ENCODE results near the gene SNRPA.
A peak's percentile ranks its signal among the peaks of the same experiment; 100 is the strongest.
"Not testable (repeated sequence)": the region's sequence is repeated elsewhere in the genome, so short reads cannot be mapped to it uniquely, and the experiment has no call there.

The SNRPA gene

GRCh38 chr19:40802300-40803169 lies 51.5 kb downstream of the SNRPA start:
- no peak for DNase-seq (ENCODE audit: low read depth)

DNA sequence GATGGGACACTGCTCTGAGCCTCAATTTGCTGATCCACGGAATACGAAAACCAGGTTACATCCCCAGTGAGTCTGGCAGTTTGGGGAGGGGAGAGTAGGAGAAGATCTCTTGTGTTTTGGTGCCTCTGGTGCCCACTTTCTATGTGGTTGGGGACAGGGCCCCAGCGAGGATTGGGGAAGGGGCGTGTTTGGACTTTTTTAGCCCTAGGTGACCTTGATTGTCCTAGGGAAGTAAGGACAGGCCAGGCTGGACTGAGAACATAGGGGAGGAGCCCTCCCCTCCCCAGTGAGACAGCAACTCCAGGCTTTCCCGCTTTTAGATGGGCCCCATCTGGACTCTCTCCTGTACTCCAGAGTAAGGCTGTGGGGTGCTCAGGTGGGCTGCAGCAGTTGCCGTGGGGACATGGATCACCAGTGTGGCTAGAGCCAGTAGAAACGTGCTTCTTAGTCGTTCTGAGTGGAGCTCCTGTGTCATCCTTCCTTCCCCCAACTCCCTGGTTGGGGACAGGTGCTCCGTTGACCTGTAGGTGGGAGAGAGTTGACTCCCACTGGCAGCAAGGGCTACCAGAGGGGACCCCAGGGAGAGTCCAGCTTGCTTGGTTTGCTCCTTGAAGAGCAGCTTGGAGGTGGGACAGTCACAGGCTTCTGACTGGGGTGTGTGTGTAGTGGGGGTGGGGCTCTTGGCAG lies 52.3 kb downstream of the SNRPA start:
- DNase-seq (ENCODE audit: low read depth): no peak

DNA sequence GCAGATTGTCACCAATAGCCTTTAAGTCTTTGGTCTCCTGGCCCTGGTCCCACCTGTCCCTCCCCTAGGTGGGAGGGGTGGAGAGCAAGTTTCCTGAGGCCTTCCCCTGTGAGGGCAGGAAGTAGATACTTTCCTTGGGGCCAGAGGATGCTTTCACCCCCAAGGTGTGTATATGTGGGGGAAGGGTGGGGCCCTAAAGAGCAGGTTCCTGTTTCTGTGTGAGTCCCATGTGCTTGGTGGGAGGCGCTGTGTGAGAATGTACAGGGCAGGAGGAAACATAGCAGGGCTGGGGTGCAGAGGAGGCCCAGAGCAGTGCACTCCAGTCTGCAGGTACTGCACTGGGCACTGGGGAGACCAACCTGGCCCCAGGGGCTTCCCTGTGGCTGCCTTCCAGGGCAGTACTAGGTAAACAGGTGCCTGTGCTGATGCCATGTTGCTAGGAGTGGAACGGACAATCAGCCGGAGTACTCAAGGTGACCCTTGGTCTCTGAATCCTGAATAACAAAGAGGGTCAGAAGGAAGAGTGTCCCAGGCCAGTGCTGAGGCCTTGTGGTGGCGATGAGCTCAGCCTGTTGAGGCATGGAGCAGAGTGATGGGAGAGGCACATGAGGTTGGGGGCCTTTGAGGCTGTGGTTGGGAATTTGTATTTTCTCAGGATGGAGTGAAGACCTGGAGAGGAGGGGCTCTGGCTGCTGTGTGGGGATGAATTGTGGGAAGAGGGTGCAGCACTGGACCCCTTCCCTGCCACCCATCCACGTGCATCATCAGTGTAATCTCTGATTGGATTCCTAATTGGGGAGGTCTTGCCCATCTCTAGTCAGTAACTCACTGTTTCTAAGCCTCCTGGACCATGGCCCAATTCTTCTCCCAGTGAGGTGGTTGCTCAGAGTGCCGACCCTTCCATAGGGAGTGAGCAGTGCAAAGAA lies 53.1 kb downstream of the SNRPA start:
- no peak for DNase-seq (ENCODE audit: low read depth)

DNA sequence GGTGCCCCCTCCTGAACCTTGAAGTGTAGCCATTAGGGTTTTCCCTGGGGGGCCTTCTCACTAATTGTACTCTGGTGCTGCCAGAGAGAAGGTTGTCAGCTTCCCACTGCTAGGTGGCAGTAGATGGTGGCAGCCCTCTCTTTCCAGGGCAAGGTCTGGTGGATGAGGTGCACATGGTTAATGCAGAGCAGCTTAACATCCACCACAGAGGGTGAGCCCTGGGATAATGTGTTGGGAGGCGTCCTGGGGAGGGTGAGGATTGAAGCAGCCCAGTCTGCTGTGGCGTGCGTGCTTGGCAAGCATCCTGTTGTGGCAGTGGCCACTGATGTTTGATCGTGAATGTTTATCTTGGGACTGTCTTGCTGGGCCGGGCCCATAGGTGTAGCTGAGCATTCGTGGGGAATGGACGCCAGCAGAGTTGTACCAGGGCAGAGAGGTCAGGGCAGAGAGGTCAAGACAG lies 53.8 kb downstream of the SNRPA start:
- DNase-seq (ENCODE audit: low read depth): no peak

DNA sequence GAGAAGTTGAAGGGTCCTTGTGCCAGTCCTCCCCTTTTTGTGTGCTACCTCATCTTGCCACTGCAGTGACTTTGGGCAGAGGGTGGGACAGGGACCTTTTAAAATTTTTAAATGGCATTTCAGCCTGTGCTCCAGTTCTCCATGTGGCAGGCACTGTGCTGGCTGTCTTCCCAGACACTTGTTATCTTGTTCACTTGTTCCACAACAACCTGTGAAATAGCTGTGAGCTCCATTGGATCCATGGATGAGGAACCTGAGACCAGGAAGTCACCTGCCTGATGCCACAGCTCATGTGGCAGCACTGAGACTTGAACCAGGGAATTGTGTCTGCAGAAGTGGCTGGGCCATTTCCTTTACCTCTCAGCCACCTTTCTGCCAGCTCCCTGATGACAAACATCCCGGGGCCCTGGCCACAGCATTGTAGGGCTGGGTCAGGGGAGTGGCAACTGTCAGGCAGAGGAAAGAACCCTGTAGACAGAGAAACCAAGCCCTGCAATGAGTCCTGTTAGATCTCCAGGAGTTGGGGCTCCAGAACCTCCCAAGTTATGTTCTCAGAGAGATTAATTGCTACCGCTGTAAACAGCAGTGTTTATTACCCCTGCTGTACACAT lies 54.4 kb downstream of the SNRPA start:
- no peak for DNase-seq (ENCODE audit: low read depth)

- DNase-seq (ENCODE audit: low read depth): peak; percentile 94
Observed at GRCh38 chr19:40806423-40807146, 55.6 kb downstream of the SNRPA start.

- DNase-seq (ENCODE audit: low read depth): no peak
Observed at GRCh38 chr19:40807147-40808020, 56.4 kb downstream of the SNRPA start.

DNA sequence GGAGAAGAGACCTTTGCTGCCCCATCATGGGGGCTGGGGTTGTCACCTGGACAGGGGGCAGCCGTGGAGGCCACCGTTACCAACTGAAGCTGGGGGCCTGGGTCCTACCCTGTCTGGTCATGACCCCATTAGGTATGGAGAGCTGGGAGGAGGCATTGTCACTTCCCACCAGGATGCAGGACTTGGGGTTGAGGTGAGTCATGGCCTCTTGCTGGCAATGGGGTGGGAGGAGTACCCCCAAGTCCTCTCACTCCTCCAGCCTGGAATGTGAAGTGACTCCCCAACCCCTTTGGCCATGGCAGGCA lies 57.0 kb downstream of the SNRPA start:
- no peak for DNase-seq (ENCODE audit: low read depth)

DNA sequence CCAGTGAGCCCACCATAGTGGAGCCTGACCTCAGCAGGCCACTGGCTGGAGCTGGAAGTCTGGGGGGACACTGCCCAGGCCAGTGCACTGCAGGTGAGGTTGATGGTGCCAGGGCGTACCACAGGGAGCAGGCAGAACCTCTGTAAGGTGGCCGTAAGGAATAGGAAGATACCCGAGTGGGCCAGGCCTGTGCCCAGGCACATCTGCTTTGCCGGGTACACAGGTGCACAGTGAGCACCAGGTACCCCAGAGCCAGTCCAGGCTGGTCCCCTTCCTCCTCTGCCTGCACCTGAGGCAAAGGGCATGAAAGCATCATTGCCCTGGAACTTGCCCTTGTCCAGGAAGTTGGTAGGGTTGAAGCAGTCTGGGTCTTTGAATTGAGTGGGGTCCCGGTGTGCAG lies 57.5 kb downstream of the SNRPA start:
- no peak for DNase-seq (ENCODE audit: low read depth)

DNA sequence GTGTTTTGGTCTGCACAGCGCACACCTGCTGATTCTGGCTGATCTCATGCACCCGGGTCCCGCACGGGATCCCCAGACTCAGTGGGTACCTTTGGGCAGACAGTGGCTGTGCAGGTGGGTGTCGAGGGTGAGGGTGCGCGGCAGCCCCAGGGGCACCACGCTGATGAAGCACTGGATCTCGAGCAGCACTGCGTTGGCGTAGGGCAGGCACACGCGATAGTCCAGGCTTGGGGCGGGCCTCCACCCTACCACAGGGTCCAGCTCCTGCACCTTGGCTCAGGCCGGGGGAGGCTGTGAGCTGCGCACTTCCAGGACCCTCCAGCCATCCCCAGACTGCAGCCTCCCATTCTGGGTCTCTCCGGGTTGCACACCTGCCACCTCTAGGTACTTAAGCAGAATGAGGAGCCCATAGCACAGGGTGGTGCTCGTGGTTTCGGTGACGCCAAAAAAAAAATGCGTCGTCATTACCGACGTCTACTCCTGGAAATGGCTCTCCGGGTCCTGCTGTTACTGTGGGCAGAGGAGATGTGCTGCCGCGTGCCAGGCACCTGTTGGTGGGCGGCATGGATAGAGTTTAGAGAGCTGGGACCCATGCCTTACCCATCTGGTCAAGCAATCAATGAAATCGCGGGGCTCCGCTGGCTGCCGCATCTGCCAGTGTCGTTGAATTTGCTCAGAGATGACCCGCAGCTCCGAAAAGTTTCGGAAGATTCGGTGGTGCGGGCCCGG lies 58.5 kb downstream of the SNRPA start:
- no peak for DNase-seq (ENCODE audit: low read depth)

- no peak for DNase-seq (ENCODE audit: low read depth)
Observed at GRCh38 chr19:40810160-40810559, 59.2 kb downstream of the SNRPA start.

- peak; percentile 56 for DNase-seq (ENCODE audit: low read depth)
Observed at GRCh38 chr19:40810649-40811408, 59.8 kb downstream of the SNRPA start.

GRCh38 chr19:40811478-40812341 lies 60.7 kb downstream of the SNRPA start:
- DNase-seq (ENCODE audit: low read depth): no peak

GRCh38 chr19:40812571-40812970 lies 61.6 kb downstream of the SNRPA start:
- not testable (repeated sequence) for DNase-seq (ENCODE audit: low read depth)

DNA sequence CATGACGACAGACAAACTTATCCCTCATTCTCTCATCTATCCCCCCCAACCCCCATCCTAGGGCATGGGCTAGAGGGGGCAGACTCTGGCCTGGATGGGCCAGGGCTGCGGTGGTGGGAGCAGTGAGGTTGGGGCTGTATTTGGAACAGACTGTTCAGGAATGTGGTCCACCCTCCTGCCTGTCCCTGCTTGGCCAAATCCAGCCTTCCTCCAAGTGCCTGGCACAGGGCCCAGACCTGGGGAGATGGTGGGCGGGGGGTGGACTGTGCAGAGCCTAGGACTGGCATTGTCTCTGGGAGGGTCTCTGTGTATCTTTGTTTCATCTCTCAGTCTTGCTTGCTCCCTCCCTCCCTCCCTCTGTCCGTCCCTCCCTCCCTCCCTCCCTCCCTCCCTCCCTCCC lies 62.2 kb downstream of the SNRPA start:
- DNase-seq (ENCODE audit: low read depth): no peak
